DMS 273 (cell line): ENCODE results near the gene ITGAD.
A peak's percentile ranks its signal among the peaks of the same experiment; 100 is the strongest.
"Not testable (repeated sequence)": the region's sequence is repeated elsewhere in the genome, so short reads cannot be mapped to it uniquely, and the experiment has no call there.

Experiments
- DNase-seq: peaks from one replicate; lab custom pipeline; 2025; ENCODE audit not compliant: unreplicated experiment; lab: John Stamatoyannopoulos, UW

ITGAD gene

DNA sequence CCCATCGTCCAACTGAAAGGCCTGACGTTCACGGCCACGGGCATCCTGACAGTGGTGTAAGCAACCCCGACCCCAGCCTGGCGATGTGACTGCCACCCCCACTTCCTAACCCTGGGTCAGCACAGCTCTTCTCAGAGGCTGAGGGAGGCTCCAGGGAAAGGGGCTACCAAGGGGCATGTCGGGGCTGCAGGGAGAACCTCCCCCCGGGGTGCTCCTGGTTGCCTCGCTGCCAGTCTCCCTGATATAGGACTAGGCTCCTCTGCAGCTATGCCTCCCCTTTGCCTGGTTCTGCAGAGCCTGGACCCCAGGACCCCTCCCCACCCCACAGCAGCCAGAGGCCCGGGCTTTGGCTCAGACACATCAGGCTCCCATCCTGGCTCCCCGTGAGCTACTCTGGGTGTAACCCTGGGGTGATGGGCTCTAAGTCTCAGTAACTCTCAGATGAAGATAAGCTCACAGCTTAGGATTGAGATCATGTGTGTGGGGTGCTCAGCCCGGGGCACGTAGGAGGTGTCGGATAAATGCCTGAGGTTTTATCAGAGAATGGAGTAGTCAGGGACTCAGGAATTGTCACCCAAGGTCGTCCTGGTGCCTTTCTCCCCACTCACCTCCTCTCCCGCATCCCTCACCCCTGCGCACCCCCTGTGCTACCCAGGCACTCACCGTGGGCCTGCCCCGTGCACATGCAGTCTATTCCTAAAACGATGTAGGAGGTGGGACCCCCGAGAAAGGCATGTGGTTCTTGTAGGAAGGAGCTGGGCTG lies 10.6 kb downstream of the ITGAD start:
- DNase-seq, result no peak

DNA sequence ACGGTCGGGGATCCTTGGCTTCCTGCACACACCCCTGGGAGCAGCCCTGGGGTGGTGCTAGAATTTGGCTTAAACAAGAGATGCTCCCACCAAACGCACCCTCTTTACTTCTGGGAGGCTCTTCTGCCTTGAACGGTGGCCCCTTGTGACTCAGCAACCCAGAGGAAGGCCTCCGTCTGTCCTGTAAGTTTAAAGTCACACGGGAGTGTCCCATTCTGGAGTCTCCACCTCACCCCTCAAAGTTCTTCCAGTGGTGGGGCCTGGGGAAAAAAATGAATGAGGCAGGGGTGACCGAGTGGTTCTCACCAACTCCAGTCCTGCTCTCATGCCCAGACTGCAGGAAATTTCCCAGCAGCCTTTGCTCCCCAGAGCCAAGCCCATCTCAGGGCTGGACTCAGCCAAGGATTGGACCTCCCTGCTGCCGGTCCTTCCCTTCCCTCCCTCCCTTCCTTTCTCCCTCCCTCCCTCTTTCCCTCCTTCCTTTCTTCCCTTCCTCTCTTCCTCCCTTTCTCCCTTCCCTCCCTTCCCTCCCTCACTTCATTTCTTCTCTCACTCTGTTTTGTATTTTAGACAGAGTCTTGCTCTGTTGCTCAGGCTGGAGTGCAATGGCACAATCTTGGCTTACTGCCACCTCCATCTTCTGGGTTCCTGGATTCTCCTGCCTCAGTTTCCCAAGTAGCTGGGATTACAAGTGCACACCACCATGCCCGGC lies 11.4 kb downstream of the ITGAD start:
- peak; percentile 35 for DNase-seq

DNA sequence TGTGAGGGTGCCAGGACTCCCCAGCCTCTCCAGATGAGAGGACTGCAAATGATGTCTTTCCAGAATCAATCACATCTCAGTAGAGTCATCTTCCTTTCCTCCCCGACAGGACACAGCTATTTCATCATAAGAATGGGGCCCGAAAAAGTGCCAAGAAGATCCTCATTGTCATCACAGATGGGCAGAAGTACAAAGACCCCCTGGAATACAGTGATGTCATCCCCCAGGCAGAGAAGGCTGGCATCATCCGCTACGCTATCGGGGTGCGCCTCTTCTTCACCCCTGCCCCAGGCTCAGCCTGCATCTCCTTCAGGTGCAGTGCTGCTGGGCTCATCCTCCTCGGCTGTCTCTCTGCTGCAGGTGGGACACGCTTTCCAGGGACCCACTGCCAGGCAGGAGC lies 14.3 kb downstream of the ITGAD start:
- no peak for DNase-seq

DNA sequence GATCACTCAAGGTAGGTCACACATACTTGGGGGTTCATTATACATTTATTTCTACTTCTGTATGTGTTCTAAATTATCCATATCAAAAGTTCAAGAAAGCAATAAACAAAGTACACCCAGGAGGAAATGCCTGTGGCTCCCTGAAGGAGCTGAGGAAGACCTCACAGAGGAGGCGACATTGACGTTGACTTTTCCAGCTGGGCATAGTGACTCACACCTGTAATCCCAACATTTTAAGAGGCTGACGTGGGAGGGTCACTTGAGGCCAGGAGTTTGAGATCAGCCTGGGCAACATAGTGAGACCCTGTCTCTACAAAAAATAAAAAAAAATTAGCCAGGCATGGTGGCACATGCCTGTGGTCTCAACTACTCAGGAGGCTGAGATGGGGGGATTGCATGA lies 16.3 kb downstream of the ITGAD start:
- DNase-seq, result no peak

DNA sequence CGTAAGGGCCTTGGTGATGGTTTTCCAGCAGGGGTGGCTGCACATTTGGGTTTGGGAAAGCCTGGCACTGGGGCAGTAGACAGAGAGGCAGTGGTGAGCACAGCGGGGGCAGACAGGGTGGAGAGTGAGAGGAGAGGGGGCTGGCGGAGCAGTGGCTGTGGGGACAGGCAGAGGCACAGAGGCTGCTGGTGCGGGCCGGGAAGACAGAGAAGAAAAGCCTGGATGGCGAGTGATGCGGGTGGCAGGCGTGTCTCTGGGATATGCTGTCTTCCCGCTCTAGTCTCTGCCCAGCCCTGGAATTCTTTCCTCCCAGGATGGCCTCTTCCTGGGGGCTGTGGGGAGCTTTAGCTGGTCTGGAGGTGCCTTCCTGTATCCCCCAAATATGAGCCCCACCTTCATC lies 16.9 kb downstream of the ITGAD start:
- no peak for DNase-seq

DNA sequence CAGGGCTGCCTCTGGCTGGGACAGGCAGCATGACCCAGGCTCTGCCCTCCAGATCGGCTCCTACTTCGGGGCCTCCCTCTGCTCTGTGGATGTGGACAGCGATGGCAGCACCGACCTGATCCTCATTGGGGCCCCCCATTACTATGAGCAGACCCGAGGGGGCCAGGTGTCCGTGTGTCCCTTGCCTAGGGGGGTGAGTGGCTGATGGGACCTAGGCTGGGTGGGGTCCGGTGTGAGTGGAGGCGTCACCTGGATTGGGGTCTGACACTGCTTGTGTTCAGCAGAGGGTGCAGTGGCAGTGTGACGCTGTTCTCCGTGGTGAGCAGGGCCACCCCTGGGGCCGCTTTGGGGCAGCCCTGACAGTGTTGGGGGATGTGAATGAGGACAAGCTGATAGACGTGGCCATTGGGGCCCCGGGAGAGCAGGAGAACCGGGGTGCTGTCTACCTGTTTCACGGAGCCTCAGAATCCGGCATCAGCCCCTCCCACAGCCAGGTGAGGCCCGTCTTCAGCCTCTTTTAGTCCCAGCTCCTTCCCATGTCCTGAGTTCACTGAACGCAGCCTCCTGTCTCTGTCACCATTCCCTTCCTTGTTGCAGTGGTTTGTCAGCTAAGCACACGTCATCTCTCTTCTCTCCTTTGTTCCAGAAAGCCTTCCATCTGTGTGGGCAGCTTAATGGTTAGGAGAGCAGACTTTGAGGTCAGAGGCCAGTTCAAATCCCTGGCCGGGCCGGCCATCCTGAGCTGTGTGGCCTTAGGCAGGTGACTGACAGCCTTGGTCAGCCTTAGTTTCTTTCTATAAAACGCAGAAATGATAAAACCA lies 18.1 kb downstream of the ITGAD start:
- no peak for DNase-seq

DNA sequence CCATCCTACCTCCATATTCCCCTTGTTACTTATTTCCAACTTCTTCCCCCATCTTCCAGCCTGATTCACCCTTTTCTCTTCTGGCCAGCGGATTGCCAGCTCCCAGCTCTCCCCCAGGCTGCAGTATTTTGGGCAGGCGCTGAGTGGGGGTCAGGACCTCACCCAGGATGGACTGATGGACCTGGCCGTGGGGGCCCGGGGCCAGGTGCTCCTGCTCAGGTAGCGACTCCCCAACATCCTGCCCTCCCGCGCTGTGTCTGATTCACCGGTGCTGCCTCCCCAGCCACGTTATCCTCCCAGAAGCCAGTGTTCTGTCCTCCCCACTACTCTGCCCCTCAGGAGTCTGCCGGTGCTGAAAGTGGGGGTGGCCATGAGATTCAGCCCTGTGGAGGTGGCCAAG lies 19.6 kb downstream of the ITGAD start:
- DNase-seq, result no peak

DNA sequence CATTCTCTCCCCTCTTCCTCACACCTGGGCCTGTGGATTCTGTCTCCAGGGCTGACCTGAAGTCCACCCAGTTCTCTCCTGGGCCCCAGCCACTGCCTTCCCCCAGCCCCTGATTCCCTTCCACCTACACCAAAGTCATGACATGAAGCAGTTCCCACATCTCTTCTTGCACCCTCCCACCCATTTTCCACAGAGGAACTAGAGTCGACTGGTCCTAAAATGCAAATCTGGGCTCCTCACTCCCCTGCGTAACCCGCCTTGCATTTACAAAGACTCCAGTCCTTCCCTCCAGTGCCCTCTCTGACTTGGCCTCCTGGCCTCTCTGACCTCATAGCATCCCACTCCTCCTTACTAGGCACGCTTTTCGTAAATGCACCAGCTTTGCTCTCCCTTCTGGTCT lies 20.2 kb downstream of the ITGAD start:
- DNase-seq, result no peak

DNA sequence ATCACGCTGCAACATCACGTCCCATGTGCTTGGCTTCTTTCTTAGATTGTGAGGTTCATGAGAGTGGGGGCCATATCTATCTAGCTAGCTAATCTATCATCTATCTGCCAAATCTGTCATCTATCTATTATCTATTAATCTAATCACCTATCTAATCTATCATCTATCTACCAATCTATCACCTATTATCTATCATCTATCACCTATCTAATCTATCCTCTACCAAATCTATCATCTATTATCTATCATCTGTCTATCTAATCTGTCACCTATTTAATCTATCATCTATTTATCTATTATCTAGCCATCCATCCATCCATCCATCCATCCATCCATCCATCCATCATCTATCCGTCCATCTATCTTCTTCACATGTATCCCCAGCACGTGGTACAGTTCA lies 20.8 kb downstream of the ITGAD start:
- DNase-seq, result no peak

DNA sequence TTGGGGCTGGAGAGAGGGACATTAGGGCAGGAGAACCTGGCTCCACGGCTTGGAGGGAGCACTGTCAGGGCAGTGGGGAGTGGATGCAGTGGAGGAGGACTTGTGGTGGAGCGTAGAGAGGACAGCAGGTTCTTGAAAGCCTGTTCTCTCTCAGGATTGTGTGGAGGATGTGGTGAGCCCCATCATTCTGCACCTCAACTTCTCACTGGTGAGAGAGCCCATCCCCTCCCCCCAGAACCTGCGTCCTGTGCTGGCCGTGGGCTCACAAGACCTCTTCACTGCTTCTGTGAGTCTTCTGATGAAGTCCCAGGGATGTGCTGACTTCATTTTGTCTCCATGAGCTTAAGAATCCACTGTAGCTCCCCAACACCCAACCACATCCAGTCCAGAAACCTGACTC lies 21.6 kb downstream of the ITGAD start:
- no peak for DNase-seq

DNA sequence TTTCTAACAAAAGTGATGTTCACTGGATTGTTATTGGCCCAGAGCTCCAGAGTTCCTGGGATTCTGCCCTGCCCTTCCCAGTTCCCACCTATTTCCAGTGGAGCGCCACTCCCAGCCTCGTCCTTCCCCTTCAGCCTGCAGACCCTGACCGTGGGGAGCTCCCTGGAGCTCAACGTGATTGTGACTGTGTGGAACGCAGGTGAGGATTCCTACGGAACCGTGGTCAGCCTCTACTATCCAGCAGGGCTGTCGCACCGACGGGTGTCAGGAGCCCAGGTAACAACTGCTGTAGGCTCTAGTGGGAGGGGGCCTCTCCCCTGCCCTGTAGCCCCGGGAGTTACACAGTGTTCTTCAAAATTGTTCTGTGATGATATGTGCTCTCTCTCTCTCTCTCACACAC lies 23.2 kb downstream of the ITGAD start:
- no peak for DNase-seq

DNA sequence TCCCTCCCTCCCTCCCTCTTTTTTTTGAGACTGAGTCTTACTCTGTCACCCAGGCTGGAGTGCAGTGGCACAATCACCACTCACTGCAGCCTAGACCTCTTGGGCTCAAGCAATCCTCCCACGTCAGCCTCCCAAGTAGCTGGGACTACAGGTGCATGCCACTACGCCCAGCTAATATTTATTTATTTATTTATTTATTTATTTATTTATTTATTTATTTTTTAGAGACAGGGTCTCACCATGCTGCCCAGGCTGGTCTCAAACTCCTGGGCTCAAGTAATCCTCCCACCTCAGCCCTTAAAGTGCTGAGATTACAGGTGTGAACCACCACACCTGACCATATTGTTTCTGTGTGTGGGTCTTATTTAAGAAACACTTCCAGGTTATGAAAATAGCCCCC lies 23.9 kb downstream of the ITGAD start:
- DNase-seq, result not testable (repeated sequence)

DNA sequence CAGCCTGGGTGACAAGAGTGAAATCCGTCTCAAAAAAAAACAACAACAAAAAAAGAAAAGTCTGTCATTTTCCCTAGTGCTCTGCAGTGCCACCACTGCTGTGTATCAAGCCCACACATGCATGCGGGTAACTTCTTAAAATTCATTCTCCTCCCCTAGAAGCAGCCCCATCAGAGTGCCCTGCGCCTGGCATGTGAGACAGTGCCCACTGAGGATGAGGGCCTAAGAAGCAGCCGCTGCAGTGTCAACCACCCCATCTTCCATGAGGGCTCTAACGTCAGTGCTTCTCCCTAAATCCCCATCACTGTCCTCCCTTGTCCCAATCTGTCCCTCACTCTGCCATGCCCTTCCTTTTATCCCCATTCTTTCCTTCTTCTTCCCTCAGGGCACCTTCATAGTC lies 24.8 kb downstream of the ITGAD start:
- DNase-seq, result no peak

DNA sequence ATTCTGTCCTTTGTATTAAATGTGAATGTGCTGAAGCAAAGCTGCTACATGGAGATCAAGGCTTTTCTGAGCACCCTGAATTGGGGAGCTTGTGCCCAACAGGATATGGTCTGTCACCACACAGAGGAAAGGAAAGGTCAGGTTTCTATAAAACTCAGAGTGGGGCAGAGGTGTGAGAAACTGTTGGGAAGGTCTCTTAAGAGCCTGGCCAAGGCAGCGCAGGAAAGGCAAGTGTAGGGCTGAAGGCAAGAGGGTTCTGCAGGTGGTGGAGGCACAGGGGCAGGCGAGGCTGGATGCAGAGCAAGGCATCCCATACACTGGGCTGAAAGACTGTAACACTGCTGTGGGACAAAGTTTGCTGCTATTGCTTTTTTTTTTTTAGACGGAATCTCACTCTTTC lies 26.9 kb downstream of the ITGAD start:
- no peak for DNase-seq

DNA sequence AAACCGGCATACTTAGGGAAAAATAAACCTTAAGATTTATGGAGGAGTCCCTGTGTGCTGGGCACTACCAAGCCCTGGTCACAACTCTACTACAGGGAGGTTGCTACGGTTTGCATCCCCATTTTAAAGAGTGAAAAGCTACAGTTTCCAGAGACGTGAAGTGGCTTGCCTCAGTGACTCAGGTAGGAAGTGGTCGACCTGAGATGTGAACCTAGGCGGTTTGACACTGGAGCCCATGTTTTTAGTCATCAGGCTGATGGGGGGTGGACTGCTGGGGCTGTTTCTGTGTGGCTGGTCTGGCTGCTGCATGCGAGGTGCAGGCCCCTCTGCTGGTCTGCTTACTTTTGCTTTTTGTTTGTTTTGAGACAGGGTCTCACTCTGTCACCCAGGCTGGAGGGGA lies 28.5 kb downstream of the ITGAD start:
- DNase-seq, result no peak

DNA sequence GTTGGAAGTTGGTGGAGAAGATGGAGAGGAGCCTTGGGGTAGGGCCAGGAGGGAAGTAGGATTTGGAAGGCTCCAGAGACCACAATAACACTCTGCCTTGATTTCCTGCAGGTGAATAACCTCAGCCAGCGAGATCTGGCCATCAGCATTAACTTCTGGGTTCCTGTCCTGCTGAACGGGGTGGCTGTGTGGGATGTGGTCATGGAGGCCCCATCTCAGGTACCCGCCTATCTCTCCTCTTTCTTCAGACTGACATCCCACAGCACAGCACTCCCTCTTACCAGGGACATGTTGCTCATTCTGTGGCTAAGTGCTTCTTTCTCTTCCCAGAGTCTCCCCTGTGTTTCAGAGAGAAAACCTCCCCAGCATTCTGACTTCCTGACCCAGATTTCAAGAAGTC lies 30.1 kb downstream of the ITGAD start:
- DNase-seq, result no peak

DNA sequence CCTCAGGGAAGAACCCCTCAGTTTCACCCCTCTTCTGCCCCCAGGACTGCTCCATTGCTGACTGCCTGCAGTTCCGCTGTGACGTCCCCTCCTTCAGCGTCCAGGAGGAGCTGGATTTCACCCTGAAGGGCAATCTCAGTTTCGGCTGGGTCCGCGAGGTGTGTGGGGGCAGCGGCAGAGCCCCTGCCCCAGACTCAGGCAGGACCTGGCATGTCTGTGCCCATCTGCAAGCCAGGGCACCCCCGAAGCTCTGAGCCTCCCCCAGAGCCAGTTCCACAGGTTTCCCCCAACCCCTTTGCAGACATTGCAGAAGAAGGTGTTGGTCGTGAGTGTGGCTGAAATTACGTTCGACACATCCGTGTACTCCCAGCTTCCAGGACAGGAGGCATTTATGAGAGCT lies 30.7 kb downstream of the ITGAD start:
- no peak for DNase-seq

DNA sequence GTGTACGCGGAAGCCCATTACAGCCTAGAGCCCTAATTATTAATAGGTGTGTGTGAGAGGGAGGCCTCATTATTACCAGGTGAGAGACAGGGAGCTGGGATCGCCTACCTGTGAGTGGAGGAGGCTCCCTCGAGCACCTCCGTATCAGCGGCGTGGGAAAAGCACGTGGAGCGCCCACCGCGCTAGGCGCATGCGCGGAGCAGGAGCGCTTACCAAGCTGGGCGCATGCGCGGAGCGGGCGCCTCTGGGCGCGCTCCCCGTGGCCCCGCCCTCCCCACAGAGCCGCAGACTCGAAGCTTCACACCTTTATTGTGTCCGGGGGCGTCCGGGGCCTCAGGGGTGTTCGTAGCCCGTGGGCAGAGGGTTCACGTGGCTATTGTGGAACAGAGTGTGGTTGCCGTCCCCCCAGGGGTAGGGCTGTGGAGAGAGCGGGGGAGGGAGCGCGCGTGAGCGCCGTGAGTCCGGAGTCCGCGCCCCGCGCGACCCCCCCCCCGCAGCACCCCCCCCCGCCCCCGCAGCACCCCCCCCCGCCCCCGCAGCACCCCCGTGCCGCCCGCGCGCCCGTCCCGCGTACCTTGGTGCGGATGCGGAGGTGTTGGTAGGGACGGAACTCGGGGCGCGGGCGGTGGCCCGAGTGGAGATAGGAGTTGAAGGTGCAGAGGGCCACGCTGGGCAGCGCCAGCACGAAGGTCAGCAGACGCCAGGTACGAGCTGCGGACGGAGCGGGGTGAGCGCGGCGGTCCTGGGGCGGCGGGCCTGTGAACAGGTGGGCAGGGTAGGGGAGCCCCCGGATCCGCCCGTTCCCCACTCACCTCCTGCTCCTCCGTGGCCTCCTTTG lies 34.5 kb downstream of the ITGAD start:
- peak; percentile 79 for DNase-seq

DNA sequence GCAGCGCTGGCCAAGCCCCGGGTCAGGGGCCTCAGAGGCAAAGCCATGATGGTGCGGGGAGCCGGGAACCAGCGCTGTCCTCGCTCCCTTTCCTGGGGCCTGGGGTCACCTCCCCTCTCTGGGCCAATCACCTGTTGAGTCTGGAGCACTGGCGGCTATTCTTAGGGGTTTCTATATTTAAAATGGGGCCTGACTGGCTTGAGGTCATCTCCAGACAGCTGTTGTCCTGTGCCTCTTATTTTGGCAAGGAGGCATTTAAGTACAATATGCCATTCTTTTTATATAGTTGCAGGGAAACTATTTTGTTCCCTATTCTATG lies 35.1 kb downstream of the ITGAD start, which contains the start of gene COX6A2:
Gene COX6A2 (minus strand): TSS at position 82 of the 319 bp plus-strand sequence. CDS start 35 bp downstream, at position 47.
- no peak for DNase-seq

DNA sequence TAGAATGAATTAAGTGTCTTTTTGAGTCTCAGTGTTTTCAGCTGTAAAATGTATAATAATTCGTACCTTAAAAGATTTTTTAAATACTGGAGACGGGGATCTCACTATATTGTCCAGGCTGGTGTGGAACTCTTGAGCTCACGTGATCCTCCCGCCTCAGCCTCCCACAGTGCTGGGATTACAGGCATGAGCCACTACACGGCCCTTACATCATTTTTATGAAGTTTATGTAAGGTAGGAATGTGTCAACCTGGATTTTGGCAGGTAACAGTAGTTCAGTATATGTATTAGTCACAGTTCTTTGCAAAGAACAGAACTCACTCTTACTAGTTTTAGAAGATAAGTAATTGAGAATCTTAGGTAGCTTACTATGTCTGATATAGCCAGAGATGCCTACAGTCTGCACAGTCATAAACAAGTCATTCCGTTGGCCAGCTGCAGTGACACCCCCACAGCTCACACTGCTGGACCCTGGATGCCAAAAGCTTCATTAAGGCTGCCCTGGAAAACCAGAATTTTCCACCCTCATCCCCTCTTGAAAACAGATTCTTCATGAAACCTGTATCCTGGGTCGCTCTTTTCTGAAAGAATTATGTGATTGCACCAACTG lies 35.6 kb downstream of the ITGAD start:
- DNase-seq, result no peak

DNA sequence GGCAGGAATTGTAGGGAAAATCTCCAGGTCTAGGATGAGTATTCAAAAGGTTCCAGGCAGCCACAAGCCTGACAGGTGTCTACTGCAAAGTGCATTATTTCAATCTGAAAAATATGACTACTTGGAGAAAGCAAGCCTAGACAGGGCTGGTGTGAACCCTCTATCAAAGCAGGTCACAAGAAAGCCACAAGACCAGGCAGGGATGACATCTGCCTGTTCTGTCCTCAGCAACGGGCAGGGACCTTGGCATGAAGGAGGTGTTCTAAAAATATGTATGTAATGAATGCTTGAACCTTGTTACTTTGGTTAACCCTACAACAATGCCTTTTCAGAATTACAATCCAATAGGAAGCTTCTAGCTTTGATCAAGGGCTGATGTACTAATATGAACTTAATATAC lies 36.2 kb downstream of the ITGAD start:
- DNase-seq, result no peak
